Measurements from ENCODE around the gene CRABP2. TPM values are rescaled to one million over a fixed set of nuclear protein-coding genes. Genes with fewer than 3 reads are reported as not detected.

The CRABP2 gene
- total and polyA plus RNA-seq, 2 experiments from 2014 or later, result 45.9 to 137 TPM

GRCh38 chr1:156746728-156747631, 41.6 kb upstream of the CRABP2 start:
- peak overlapping the region; percentile 100 for H3K27ac Mint-ChIP-seq
- no peak overlapping the region for H2AFZ ChIP-seq
- peak overlapping the region; percentile 89 for H3K4me3 Mint-ChIP-seq
- H3K79me2 ChIP-seq (replicated peaks; ENCODE audit: insufficient read depth), result peaks cover 62% of the 10 kb centered on the region
- H3K27me3 ChIP-seq (ENCODE audit: insufficient read depth), result no peaks in the 10 kb centered on the region
- no peaks in the 10 kb centered on the region; the same call in 1 of the 3 replicates for H3K9me3 Mint-ChIP-seq
- H3K9me2 ChIP-seq (ENCODE audit: insufficient read depth), result no peaks in the 10 kb centered on the region
- peaks cover 57% of the 10 kb centered on the region for H3K4me1 ChIP-seq (ENCODE audit: insufficient read depth)
- peak overlapping the region; percentile 88 for H3K4me3 ChIP-seq
- peaks cover 5% of the 10 kb centered on the region; the same call in 1 of the 2 replicates for H3K36me3 ChIP-seq (ENCODE audit: insufficient read depth)
- H3K27ac ChIP-seq (ENCODE audit: low read depth), result peak overlapping the region; percentile 100
- TF ChIP-seq NANOG (IDR thresholded peaks at IDR 0.05; ENCODE audit: borderline replicate concordance) (no peak), CREB1 (CRISPR knock-in tag; IDR thresholded peaks at IDR 0.05; ENCODE audit: low read depth) (peak; percentile 28; the same call in 1 of the 2 replicates), POLR2AphosphoS5 (IDR thresholded peaks at IDR 0.05; ENCODE audit: low read depth) (peak; percentile 65), EZH2phosphoT487 (IDR thresholded peaks at IDR 0.05; ENCODE audit: unreplicated experiment) (no peak), ETS1 (IDR thresholded peaks at IDR 0.05) (peak; percentile 79), ZNF331 (CRISPR knock-in tag; IDR thresholded peaks at IDR 0.05; ENCODE audit: low read depth) (no peak)
- TF ChIP-seq, protein P1, sequence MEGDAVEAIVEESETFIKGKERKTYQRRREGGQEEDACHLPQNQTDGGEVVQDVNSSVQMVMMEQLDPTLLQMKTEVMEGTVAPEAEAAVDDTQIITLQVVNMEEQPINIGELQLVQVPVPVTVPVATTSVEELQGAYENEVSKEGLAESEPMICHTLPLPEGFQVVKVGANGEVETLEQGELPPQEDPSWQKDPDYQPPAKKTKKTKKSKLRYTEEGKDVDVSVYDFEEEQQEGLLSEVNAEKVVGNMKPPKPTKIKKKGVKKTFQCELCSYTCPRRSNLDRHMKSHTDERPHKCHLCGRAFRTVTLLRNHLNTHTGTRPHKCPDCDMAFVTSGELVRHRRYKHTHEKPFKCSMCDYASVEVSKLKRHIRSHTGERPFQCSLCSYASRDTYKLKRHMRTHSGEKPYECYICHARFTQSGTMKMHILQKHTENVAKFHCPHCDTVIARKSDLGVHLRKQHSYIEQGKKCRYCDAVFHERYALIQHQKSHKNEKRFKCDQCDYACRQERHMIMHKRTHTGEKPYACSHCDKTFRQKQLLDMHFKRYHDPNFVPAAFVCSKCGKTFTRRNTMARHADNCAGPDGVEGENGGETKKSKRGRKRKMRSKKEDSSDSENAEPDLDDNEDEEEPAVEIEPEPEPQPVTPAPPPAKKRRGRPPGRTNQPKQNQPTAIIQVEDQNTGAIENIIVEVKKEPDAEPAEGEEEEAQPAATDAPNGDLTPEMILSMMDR (conservative IDR thresholded peaks at IDR 0.05; ENCODE audit: low read depth in 2 of 2), result peak; percentile 29 to 54
- peaks cover 60% of the 10 kb centered on the region for H3K4me1 Mint-ChIP-seq
- peaks cover 58% of the 10 kb centered on the region for H3K36me3 Mint-ChIP-seq (ENCODE audit: low read depth)
- peak; percentile 60 for ATAC-seq
- peaks cover 16% of the 10 kb centered on the region for H4K20me1 ChIP-seq (replicated peaks; ENCODE audit: insufficient read depth)
- H3F3A ChIP-seq (replicated peaks; ENCODE audit: low read depth), result peaks cover 40% of the 10 kb centered on the region
- H3K27me3 Mint-ChIP-seq (ENCODE audit: insufficient read depth, low read depth, poor library complexity), result peaks cover 25% of the 10 kb centered on the region
- DNase-seq (ENCODE audit: low spot score), result peak; percentile 94
- H3K4me2 ChIP-seq, result peak overlapping the region; percentile 100

- TF ChIP-seq STAT1 (IDR thresholded peaks at IDR 0.05; ENCODE audit: unreplicated experiment), result no peak
- H3K79me2 ChIP-seq (replicated peaks; ENCODE audit: insufficient read depth), result peaks cover 62% of the 10 kb centered on the region
- H3K27ac ChIP-seq (ENCODE audit: low read depth), result peak overlapping the region; percentile 100
- DNase-seq (ENCODE audit: low spot score) (no peak), ATAC-seq (no peak)
- Mint-ChIP-seq H3K27me3 (ENCODE audit: insufficient read depth, low read depth, poor library complexity) (peaks cover 25% of the 10 kb centered on the region), H3K27ac (peak overlapping the region; percentile 100), H3K36me3 (ENCODE audit: low read depth) (peaks cover 62% of the 10 kb centered on the region), H3K9me3 (no peaks in the 10 kb centered on the region; the same call in 1 of the 3 replicates), H3K4me3 (peak overlapping the region; percentile 89), H3K4me1 (peaks cover 65% of the 10 kb centered on the region)
- no peaks in the 10 kb centered on the region for H3K27me3 ChIP-seq (ENCODE audit: insufficient read depth)
- peak overlapping the region; percentile 100 for H3K4me2 ChIP-seq
- no peak overlapping the region for H2AFZ ChIP-seq
- peaks cover 5% of the 10 kb centered on the region; the same call in 1 of the 2 replicates for H3K36me3 ChIP-seq (ENCODE audit: insufficient read depth)
- H4K20me1 ChIP-seq (replicated peaks; ENCODE audit: insufficient read depth), result peaks cover 16% of the 10 kb centered on the region
- peaks cover 63% of the 10 kb centered on the region for H3K4me1 ChIP-seq (ENCODE audit: insufficient read depth)
- peaks cover 44% of the 10 kb centered on the region for H3F3A ChIP-seq (replicated peaks; ENCODE audit: low read depth)
- H3K4me3 ChIP-seq, result peak overlapping the region; percentile 88
- H3K9me2 ChIP-seq (ENCODE audit: insufficient read depth), result no peaks in the 10 kb centered on the region
Observed at GRCh38 chr1:156746406-156746727, 41.0 kb upstream of the CRABP2 start.
